NCI-H1694 treated with DMSO at 0.1 percent for 48 hours (cell line): ENCODE results near the gene EDARADD.
A peak's percentile ranks its signal among the peaks of the same experiment; 100 is the strongest.
"Not testable (repeated sequence)": the region's sequence is repeated elsewhere in the genome, so short reads cannot be mapped to it uniquely, and the experiment has no call there.

Experiments used
- DNase-seq: peaks from one replicate; lab custom pipeline; 2025; lab: John Stamatoyannopoulos, UW

The EDARADD gene

DNA sequence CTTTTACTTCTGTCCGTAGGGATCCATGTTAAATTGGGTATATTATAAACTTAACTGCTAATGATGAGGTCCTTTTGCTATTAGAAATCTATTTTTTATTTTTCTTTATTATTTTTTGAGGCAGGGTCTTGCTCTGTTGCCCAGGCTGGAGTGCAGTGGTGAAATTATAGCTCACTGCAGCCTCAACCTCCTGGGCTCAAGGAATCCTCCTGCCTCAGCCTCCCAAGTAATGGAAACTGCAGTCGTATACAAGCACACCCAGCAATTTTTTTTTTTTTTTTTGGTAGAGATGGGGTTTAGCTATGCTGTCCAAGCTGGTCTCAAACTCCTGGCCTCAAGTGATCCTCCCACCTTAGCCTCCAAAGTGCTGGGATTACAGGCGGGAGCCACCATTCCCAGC lies 95.1 kb downstream of the EDARADD start:
- not testable (repeated sequence) for DNase-seq

DNA sequence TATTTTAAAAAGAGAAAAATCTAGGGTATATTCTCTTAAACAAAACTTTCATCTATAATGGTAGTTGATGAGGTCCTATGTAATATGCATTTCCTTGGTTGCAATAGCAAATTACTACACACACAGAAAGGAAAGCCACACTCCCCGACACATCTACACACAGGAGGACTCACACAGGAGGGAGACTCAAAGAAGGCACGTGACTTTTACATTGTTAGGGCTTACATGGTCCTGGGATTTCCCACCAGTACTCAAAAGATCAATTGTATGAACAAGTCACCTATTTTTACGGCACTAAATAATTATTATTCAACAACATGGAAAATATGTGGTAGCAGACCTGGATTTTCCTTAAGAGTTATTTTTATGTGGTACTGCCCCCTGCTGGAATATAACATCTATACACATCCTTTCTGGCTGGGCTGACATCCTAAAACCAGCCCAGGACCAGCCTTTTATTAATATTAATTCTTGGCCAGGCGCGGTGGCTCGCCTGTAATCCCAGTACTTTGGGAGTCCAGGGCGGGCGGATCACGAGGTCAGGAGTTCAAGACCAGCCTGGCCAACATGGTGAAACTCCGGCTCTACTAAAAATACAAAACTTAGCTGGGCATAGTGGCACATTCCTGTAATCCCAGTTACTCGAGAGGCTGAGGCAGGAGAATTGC lies 95.8 kb downstream of the EDARADD start:
- peak; percentile 68 for DNase-seq

DNA sequence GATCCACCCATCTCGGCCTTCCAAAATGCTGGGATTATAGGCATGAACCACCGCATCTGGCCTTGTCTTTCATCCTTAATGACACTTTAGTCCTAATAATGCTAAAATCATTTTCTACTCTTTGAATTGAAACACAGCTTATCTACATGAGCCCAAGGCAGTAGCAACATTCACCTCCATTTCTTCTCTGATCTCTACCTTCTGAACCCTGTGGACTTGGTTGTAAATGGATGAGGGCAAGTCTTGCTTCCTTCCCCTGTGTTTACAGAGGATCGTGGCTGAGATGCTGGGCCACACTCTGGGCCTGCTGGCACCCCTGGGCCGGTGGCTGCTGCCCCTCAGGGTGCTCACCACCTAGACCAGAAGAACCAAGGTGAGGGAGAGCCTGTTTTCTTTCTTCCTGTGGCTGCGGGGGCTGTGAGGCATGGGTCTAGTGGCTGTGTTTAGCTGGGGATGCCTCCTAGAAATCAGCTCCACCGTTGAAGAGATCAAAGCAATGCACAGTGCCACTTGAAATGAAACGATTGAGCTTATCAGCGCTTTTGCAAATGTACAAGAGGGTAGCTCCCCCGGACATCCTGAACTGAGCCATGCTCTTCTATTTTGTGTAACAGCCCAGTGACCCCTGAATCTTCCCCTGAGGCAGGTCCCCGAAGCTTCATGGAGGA lies 97.5 kb downstream of the EDARADD start:
- no peak for DNase-seq

DNA sequence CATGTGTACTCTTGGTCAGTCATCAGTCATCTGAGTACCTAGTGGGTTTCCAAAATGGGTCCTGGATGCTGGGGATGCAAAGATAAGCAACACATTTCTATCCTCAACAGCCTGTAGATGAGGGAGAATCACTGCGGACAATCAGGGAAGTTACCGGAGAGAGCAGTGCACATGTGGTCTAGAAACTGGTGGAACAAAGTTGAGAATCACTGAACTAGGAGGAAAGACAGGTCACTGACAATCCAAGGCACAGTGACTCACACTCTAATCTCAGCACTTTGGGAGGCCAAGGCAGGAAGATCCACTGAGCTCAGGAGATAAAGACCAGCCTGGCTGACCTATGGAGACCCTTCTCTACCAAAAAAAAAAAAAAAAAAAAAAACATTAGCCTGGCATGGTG lies 98.3 kb downstream of the EDARADD start:
- DNase-seq = no peak

DNA sequence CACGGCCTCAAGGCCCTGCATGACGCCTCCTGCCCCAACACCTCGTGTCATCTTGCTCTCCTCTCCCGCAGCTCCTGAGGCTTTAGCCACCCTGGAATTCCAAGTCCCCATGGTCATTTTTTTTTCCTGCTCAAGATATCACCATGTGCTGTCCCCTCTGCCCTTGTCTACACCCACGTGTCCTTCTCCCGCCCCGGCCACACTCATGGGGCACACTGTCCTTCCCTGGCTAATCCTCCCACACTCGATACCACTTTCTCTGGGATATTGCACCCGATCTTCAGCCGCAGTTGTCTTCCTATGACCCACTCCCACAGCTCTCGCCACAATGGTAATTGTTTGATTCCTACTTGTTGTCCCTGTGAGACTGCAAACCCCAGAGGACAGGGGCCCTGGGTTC lies 100.0 kb downstream of the EDARADD start:
- no peak for DNase-seq

DNA sequence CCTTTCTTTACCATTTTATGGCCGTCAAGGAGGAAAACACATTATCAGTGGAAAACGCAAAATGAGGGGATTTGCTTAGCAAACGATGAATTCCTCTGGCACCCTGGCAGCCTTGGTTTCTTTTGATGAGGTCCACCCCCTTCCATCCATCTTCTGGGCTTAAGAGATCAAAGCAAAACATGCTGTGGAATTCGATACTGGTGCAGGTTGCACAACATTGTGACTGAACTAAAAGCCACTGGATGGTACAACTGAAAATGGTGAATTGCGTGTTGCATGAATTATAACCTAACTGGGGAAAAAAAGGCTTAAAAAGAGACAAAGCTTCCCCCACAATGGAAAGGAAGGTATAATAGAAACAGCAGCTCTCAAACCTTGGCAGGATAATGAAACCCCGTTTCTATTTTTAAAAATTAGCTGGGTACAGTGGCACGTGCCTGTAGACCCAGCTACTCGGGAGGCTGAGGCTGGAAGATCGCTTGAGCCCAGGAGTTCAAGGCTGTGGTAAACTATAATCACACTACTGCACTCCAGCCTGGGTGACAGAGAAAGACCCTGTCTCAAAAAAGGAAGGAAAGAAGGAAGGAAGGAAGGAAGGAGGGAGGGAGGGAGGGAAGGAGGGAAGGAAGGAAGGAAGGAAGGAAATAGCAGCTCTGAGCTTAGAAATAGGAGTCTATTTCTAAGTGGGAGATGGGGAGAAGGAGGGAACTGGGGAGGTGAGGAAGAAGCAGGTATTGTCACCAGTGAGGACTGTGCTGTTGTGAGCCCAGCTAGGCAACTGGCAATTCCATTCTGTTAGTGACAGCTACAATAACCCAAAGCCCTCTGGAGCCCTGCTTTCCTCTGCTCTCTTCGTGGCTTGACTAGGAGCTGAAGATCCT lies 100.7 kb downstream of the EDARADD start:
- DNase-seq = no peak

DNA sequence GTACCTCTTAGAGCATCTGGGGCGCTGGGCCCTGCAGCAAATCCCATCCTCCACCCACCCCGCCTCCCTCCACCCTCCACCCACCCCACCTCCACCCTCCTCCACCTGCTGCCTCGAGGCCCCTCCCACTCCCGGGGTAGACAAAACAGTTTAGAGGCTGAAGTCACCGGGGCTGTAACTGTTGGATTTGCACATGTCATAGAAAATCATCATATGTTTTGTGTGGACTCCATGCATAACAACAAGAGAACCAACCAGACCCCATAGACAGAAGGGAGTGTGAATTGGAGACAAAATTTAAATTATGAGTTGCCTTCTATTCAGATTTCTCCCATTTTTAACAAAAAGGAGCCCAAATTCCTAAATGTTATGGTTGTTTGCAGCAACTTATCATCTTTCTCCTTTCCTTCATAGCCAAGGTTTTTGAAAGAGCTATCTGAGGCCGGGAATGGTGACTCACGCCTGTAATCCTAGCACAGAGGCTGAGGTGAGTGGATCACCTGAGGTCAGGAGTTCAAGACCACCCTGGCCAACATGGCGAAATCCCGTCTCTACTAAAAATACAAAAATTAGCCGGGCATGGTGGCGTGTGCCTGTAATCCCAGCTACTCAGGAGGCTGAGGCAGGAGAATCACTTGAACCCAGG lies 101.5 kb downstream of the EDARADD start:
- no peak for DNase-seq

DNA sequence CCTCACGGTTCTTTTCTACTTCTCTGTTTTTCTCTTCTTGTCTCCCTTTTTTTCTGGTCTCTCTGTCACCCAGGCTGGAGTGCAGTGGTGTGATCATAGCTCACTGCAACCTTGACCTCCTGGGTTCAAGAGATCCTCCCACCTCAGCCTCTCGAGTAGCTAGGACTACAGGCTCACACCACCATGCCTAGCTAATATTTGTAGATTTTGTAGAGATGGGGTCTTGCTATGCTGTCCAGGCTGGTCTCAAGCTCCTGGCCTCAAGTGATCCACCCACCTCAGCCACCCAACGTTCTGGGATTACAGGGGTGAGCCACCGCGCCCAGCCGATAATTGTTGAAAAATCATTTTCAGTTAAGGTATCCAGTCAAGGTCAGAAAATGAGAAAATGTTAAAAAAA lies 103.8 kb downstream of the EDARADD start:
- DNase-seq = no peak

DNA sequence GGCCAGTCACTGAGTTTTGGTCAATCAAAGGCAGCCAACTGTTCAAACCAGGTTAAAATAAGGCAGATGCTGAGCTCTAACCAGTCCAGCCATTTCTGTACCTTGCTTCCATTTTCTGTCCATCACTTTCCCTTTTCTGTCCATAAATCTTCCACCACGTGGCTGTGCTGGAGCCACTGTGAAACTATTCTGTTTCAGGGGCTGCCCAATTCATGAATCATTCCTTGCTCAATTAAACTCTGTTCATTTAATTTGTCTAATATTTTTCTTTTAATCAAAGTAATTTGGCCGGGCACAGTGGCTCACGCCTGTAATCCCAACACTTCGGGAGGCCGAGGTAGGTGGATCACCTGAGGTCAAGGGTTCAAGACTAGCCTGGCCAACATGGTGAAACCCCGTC lies 107.0 kb downstream of the EDARADD start:
- DNase-seq = no peak

DNA sequence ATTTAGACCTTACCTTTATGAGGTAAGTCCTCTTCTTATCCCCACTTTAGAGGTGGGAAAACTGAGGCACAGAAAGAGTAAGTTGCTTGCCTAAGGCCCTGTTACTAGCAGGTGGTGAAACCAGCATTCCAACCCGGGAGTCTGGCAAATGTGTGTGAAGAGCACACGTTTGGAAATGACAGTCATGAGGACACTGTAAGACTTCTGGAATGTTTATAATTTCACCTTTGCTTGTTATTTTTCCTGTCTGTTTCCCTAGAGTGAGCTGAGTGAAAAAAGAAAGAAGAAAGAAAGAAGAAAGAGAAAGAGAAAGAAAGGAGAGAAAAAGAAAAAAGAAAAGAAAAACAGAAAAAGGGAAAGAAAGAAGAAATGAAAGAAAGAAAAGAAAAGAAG lies 108.5 kb downstream of the EDARADD start:
- DNase-seq = no peak

DNA sequence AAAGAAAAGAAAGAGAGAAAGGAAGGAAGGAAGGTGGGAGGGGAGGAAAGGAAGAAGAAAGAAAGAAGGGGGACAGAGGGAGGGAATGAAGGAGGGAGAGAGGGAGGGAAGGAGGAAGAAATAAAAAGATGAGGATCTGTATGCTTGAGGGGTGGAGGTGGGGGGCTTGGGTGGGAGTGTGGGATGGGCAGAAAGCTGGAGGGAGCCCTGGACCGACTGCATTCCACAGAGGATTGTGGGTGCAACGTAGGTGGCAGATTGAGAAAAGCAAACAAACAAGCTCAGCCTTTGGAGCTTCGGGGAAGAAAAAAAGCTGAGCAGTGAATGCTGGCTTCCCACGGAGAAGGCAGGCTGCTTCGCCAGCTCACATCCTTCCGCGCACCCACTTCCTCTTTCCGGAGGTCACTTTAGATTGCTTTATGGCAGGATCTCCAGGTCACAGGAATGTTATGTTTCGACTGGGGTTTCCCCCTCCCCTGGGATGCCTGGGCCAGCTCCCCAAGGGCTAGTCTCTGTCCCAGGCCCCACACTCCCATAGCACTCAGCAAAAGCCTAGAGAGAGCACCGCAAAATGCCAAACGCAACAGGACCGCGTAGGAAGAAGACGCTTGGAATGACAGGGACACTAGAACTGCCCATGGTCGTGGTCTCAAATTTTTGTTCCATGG lies 109.0 kb downstream of the EDARADD start:
- DNase-seq = no peak

DNA sequence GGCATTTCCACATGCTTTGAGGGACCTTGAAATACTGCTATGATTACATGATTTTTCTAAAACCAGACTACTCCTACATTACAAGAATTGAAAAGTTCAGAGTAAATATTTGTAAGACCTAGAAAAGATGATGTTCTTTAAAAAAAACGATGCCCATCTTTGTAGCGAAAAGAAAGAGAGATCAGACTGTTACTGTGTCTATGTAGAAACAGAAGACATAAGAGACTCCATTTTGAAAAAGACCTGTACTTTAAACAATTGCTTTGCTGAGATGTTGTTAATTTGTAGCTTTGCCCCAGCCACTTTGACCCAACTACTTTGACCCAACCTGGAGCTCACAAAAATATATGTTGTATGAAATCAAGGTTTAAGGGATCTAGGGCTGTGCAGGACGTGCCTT lies 110.3 kb downstream of the EDARADD start:
- DNase-seq = not testable (repeated sequence)

DNA sequence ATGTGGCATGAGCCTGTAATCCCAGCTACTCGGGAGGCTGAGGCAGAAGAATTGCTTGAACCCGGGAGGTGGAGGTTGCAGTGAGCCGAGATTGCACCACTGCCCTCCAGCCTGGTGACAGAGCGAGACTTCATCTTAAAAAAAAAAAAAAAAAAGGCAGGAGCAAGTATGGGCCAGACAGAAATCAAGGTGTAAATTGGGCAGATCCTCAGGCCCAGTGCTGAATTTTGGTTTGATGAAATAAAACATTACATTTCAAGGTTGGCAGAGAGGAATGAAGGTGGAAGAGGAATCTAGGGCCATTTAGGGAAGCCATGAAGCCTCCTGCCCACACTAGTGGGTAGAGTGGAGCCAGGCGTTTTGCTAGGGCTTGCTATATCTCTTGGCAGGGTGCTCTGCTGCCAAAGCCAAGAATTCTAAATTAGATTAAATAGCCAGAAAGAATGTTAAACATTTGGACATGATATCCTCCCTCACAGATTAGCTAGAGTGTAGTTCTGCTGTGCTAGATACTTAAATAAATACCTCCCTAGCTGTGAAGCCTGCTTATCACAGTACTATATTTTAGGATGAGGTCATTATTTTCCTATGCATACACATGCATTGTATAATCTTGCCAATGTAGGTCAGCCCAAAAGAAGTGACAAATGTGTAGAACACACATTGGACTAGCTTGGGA lies 113.1 kb downstream of the EDARADD start:
- DNase-seq = peak; percentile 15

DNA sequence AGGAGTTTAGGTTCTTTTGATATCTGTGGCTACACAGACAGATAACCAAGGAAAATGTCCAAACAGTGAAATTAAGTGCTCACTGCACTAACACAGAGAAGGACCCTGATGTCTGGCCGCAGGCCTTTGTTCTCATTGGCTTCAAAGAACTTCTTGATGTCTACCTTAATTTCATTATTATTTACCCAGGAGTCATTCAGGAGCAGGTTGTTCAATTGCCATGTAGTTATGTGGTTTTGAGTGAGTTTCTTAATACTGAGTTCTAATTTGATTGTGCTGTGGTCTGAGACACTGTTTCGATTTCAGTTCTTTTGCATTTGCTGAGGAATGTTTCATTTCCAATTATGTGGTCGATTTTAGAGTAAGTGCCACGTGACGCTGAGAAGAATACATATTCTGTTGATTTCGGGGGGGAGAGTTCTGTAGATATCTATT lies 114.5 kb downstream of the EDARADD start:
- DNase-seq = no peak

DNA sequence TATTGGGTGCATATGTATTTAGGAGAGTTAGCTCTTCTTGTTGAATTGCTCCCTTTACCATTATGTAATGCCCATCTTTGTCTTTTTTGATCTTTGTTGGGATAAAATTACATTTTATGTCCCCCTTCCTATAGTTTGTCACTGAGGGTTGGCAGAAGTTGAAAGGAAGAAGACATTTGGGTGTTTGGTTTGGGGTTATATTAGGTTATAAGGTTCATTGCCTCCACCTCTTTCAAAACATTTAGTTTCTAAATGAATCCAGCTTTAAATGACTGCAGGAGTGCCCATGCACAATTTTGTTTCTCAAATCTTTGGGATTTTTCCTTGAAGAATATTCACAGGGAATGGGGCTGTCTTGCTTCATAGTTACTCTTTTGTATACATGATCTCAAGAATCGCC lies 115.1 kb downstream of the EDARADD start:
- DNase-seq = no peak

DNA sequence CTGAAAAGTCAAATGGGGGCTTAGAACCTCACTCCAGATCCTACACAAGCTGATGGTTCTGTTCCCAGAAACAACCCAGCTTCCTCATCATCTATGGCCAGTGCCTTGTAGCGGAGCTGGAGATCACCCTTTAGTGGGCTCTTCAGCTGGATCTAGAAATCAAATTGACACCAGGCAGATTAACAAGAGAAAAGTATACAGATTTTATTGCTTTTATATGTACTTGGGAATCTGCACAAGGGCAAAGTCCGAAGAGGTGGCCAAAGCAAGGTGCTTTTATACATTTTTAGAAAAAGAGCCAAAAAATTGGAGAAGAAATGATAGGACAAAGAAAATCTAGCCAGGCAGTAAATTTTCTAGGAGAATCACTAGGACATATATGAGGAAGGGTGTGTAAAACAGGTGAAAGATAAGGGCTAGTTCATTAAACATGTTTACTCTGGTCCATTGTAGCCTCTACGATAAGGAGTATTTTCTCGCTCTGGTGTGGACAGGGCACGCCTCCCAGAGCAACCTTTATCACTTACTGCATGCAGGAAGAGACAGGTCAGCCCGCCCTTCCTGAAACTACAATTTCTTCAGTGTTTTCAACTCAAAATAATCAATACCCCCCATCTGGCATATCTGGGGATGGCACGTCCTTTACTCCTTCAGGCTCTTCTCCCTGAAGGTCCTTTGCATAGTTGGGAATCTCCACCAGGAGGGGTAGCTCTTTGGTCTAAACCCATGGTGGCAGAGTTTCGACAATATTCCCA lies 115.7 kb downstream of the EDARADD start:
- DNase-seq = no peak

DNA sequence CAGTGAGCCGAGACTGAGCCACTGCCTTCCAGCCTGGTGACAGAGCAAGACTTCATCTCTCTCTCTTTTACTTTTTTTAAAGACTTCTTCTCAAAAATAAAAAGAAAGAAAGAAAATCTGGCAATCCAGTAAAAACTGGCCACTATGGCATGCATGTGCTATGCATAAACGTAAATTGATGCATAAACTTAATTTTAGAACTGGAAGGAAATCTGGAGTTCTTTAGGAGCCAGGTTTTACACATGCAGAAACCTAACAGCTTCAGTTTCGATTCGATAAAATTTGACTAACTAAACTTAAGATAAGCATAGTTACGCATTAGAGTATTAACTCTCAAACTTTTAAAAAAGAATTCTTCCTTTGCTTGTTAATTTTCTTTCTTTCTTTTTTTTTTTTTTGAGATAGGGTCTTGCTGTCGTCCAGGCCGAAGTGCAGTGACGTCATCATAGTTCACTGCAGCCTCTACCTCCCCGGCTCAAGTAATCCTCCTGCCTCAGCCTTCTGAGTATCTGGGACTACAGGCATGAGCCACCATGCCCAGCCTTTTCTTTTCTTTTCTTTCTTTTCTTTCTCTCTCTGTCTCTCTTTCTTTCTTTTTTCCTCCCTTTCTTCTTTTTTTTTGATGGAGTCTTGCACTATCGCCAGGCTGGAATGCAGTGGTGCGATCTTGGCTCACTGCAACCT lies 117.8 kb downstream of the EDARADD start:
- no peak for DNase-seq

DNA sequence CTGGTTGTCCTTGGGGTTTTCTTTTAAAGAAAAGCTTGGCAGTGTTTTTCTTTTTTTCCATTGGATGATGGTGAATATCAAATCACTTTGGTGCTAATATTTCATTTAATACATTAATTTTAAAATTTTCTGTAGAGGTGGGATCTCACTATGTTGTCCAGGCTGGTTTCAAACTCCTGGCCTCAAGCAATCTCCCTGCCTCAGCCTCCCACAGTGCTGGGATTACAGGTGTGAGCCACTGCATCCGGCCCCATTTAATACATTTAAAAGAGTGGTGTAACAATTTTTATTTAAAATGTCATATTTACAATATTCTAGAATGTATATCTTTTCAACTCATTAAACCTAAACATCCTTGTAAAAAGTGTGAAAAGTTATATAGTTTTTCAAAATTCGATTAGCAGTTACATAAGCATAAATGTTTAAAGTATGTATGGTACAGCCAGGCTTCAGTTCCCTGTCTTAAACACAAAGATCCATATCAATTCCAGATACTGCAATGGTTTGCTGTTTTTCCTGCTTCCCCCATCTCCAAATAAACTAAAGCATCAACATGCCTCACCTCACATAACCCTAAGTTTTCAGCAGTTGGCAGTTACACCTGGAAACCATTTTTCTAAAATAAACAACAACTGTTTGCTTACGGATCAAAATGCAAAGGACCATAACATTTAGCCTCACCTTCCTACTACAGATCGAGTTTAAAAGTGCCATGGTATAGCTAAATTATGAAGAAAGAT lies 120.8 kb downstream of the EDARADD start:
- DNase-seq = peak; percentile 44

DNA sequence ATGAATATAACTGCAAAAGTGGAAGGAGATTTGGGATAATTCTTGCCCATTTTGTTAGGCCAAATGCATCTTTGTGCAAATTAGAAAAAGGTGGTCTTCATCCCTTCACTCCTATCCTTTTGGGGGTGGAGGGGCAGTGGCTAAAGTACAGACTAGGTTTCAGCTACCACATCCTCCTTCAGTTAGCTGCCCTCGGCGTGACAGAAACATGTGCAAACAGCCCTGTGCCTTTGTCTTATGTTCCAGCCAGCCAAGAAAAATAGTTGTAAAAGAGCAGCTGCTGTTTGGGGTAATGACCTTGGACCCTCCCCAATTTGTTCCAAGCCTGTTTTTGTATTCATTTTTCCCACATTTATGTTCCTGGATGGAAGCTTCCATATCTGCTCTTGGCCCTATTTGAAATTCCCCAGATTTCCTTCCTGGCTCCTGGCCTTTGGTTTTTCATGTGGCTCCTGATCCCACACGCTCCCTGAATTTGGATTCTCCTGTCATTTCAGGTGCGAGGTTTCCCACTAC lies 121.4 kb downstream of the EDARADD start:
- peak; percentile 24 for DNase-seq
